PC-3 (cell line): ENCODE data around the gene UNC13A.

Source experiments
- EZH2phosphoT487 ChIP-seq: fragments of 300-600 bp; sonication (generic); IDR thresholded peaks from 2 replicates; pipeline ENCODE4 v1.6.1; 2018; ENCODE audit warnings: mild to moderate bottlenecking, antibody characterized with exemption, low read length, borderline replicate concordance
- TF ChIP-seq, protein P1 (sequence below): fragments of 300-600 bp; sonication (generic); conservative IDR thresholded peaks from 2 replicates; pipeline ENCODE4 v1.5.1; 2017; ENCODE audit warnings: antibody characterized with exemption, low read depth, mild to moderate bottlenecking, low read length

DNA sequence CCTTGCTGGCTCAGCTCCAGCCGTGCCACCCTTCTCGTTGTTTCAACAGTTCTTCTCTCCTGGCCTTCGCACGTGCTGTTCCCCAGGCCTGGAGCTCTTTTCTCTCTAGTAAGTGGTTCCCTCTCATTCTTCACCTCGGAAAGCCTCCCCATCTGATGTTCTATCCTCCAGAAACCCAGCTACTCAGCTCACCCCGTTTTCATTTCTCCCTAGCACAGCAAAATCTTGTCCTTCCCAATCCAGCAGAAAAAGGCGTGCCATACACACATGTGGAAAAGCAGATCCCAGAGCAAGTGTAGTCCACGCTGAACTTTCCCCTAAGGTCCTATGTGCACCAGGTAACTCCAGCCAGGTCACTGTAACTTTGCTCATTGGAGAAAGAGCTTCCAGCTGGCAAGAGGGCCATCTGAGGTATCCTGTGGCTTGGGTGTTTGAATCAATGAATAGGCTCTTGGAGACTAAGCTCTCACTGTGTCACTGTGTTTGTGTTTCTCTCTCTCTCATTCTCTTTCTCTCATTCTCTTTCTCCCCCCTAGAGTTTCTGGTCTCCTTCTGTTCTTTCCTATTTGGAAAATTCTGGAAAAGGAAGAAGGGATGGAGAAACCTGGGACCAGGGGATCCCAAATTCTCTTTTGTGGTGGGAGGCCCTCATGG, 83.7 kb downstream of the UNC13A start:
- TF ChIP-seq, protein P1, sequence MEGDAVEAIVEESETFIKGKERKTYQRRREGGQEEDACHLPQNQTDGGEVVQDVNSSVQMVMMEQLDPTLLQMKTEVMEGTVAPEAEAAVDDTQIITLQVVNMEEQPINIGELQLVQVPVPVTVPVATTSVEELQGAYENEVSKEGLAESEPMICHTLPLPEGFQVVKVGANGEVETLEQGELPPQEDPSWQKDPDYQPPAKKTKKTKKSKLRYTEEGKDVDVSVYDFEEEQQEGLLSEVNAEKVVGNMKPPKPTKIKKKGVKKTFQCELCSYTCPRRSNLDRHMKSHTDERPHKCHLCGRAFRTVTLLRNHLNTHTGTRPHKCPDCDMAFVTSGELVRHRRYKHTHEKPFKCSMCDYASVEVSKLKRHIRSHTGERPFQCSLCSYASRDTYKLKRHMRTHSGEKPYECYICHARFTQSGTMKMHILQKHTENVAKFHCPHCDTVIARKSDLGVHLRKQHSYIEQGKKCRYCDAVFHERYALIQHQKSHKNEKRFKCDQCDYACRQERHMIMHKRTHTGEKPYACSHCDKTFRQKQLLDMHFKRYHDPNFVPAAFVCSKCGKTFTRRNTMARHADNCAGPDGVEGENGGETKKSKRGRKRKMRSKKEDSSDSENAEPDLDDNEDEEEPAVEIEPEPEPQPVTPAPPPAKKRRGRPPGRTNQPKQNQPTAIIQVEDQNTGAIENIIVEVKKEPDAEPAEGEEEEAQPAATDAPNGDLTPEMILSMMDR = no peak
- TF ChIP-seq EZH2phosphoT487 = no peak
